ENCODE data around the gene RETN. TPM values are rescaled to one million over a fixed set of nuclear protein-coding genes. Genes with fewer than 3 reads are reported as not detected.

The RETN gene
- total and polyA plus RNA-seq, 2 of the 8 experiments (the other 6 are each of a cell fraction or from before 2014, with no cell fraction given), result not detected

DNA sequence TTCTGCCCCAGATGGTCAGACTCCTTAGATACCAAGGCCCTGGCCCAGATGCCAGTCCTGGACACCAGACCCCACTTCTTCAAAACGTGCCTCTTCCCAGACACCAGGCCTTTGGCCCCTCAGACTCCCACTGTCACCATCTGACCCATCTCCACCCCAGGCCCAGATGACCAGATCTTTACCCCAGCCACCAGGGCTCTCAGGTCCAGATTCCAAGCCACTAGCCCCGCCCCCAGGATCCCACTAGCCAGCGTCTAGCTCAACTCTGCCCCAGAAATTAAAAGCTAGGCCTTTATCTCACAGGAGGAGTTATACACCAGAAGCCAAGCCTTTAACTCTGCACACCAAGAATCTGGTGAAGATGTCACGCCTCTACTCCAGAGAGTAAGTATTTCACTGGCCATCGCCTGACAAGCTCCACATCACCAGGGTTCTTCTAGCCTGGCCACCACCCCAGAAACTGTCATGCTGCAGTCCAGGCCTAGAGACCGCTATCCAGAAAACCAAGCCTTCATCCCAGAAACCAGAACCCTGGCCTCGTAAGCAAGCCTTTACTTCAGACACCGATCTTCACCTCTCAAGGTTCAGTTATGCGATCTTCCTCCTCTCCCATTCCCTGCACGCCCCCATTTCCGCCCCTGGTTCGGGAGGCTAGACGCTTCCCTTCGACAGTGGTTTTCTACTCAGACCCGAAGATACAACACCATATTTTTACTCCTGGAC lies 40.1 kb upstream of the RETN start:
- DNase-seq (ENCODE audit: low read depth in 1 of 2, low spot score in 2 of 2), result no peak
- peaks cover 0 to 11% (median 6%) of the 10 kb centered on the region in 4 experiments; a peak in 4 of 8 replicates for H3K36me3 ChIP-seq (ENCODE audit: control insufficient read depth in 2 of 4, insufficient read depth in 4 of 4, low read length in 3 of 4)
- H2BK5ac ChIP-seq (ENCODE audit: low read depth, low read length), result peak overlapping the region; percentile 83; the same call in 1 of the 2 replicates
- H3K14ac ChIP-seq (ENCODE audit: insufficient read length), result no peak overlapping the region
- H2BK120ac ChIP-seq (replicated peaks; ENCODE audit: low read depth, low read length), result no peak overlapping the region
- no peak overlapping the region for H2BK20ac ChIP-seq (ENCODE audit: low read length)
- no peaks in the 10 kb centered on the region for H3K27me3 ChIP-seq (replicated peaks in 1 of 4; ENCODE audit: control insufficient read depth in 3 of 4, extremely low read depth in 1 of 4, insufficient read depth in 3 of 4, low read length in 3 of 4)
- H2AFZ ChIP-seq (ENCODE audit: low read length), result peak overlapping the region; percentile 31; the same call in 1 of the 2 replicates
- peak overlapping the region; percentile 99; the same call in 1 of the 2 replicates for H4K8ac ChIP-seq (ENCODE audit: extremely low read depth, insufficient read depth, low read length)
- no peaks in the 10 kb centered on the region for H3K9me3 ChIP-seq (ENCODE audit: insufficient read depth in 2 of 2, low read depth in 1 of 2, low read length in 1 of 2)
- H3K79me1 ChIP-seq (ENCODE audit: low read depth, low read length), result peaks cover 31% of the 10 kb centered on the region
- ChIA-PET POLR2A (ENCODE audit: partially characterized antibody) (interaction anchor here (0.8 to 3.3 kb wide), 8 partner anchors 9 to 128 kb away, joined by 3 to 11 read pairs (median 4); no protein-coding TSS in a partner anchor), CTCF (ENCODE audit: partially characterized antibody) (interaction anchor here (1.1 to 1.5 kb wide), 4 partner anchors 10 to 171 kb away, joined by 3 to 5 read pairs (median 4); no protein-coding TSS in a partner anchor)
- H2BK12ac ChIP-seq (ENCODE audit: low read depth, low read length), result no peak overlapping the region
- peak overlapping the region; percentile 95 for H2AK5ac ChIP-seq (ENCODE audit: low read depth, low read length)
- H3K4me1 ChIP-seq (replicated peaks in 1 of 4; ENCODE audit: control insufficient read depth in 3 of 4, insufficient read depth in 4 of 4, low read length in 3 of 4), result peaks cover 0 to 10% (median 3%) of the 10 kb centered on the region in 4 experiments; a peak in 4 of 7 replicates
- no peak overlapping the region for H3K56ac ChIP-seq (replicated peaks; ENCODE audit: insufficient read length, low read depth, low read length)
- peaks cover 14% of the 10 kb centered on the region for H3K23me2 ChIP-seq (ENCODE audit: low read depth, low read length)
- H3K9ac ChIP-seq (replicated peaks in 1 of 4; ENCODE audit: extremely low read depth in 1 of 4, low read depth in 3 of 4, low read length in 3 of 4), result peak overlapping the region; percentile 92 to 99 (median 94)
- H4K20me1 ChIP-seq (replicated peaks in 1 of 2; ENCODE audit: control insufficient read depth in 1 of 2, insufficient read depth in 2 of 2, low read length in 2 of 2), result peaks cover 4 to 18% of the 10 kb centered on the region in 2 experiments
- H3K4ac ChIP-seq (replicated peaks; ENCODE audit: insufficient read length, low read depth, low read length), result no peak overlapping the region
- no peak overlapping the region for H3K18ac ChIP-seq (ENCODE audit: extremely low read depth, low read length)
- FAIRE-seq, result no peak
- peak overlapping the region; percentile 93 to 96 for H3K4me2 ChIP-seq (ENCODE audit: insufficient read depth in 1 of 2, low read depth in 2 of 2, low read length in 2 of 2)
- H4K91ac ChIP-seq (replicated peaks; ENCODE audit: insufficient read length, low read length), result no peak overlapping the region
- H3K4me3 ChIP-seq (ENCODE audit: extremely low read depth in 1 of 4, insufficient read depth in 2 of 4, low read depth in 3 of 4, low read length in 4 of 4), result peak overlapping the region; percentile 94 to 100 (median 99)
- 10% methylated on average over 15 of the region's 15 CpGs; no CpG with 5 or more reads in 1 of the 2 experiments for WGBS, 2 experiments (ENCODE audit: extremely low coverage in 1 of 2, insufficient coverage in 1 of 2, insufficient read length in 1 of 2, insufficient replicate concordance in 2 of 2, low coverage in 1 of 2, low lambda C conversion rate in 2 of 2, missing lambda C conversion rate in 1 of 2)
- peak overlapping the region; percentile 88 for H3K27ac ChIP-seq (ENCODE audit: low read depth, low read length)
- no peak overlapping the region for H3K23ac ChIP-seq (ENCODE audit: insufficient read length)
- H3K79me2 ChIP-seq (ENCODE audit: control insufficient read depth in 1 of 2, insufficient read depth in 2 of 2, low read length in 2 of 2), result peaks cover 10 to 46% of the 10 kb centered on the region in 2 experiments; a peak in 3 of 4 replicates
- H4K5ac ChIP-seq (ENCODE audit: insufficient read length, low read depth, low read length), result no peak overlapping the region
- no peak overlapping the region for H2BK15ac ChIP-seq (ENCODE audit: low read length)
- TF ChIP-seq SIX5 (IDR thresholded peaks at IDR 0.05; ENCODE audit: low read depth, low read length) (no peak), KDM1A (IDR thresholded peaks at IDR 0.05; ENCODE audit: borderline replicate concordance, low read length) (no peak), RFX5 (IDR thresholded peaks at IDR 0.05; ENCODE audit: borderline replicate concordance, low read depth, low read length) (no peak), CBX5 (IDR thresholded peaks at IDR 0.05; ENCODE audit: low read depth, low read length) (no peak), SIRT6 (IDR thresholded peaks at IDR 0.05; ENCODE audit: low read length) (no peak), POLR2AphosphoS5 (IDR thresholded peaks at IDR 0.05; ENCODE audit: low read depth, low read length) (no peak), SP2 (IDR thresholded peaks at IDR 0.05; ENCODE audit: low read length) (no peak)
- TF ChIP-seq, protein P1, sequence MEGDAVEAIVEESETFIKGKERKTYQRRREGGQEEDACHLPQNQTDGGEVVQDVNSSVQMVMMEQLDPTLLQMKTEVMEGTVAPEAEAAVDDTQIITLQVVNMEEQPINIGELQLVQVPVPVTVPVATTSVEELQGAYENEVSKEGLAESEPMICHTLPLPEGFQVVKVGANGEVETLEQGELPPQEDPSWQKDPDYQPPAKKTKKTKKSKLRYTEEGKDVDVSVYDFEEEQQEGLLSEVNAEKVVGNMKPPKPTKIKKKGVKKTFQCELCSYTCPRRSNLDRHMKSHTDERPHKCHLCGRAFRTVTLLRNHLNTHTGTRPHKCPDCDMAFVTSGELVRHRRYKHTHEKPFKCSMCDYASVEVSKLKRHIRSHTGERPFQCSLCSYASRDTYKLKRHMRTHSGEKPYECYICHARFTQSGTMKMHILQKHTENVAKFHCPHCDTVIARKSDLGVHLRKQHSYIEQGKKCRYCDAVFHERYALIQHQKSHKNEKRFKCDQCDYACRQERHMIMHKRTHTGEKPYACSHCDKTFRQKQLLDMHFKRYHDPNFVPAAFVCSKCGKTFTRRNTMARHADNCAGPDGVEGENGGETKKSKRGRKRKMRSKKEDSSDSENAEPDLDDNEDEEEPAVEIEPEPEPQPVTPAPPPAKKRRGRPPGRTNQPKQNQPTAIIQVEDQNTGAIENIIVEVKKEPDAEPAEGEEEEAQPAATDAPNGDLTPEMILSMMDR (IDR thresholded peaks at IDR 0.05; ENCODE audit: control extremely low read depth in 1 of 3, insufficient read depth in 1 of 3, low read depth in 1 of 3, low read length in 3 of 3), result no peak
- TF ChIP-seq, protein P2, sequence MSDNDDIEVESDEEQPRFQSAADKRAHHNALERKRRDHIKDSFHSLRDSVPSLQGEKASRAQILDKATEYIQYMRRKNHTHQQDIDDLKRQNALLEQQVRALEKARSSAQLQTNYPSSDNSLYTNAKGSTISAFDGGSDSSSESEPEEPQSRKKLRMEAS (IDR thresholded peaks at IDR 0.05), result no peak

Data from H1 (cell line).